NOMO-1 treated with dmso at 0.1 percent for 144 hours (cell line): Measurements from ENCODE around the gene MIDN.

Source experiments
- DNase-seq: peaks from one replicate; lab custom pipeline; 2025; ENCODE audit not compliant: unreplicated experiment; lab: John Stamatoyannopoulos, UW

MIDN gene

GRCh38 chr19:1220976-1221903 is 27.1 kb upstream of the MIDN start:
- DNase-seq: no peak

GRCh38 chr19:1221904-1222255 is 26.5 kb upstream of the MIDN start:
- no peak for DNase-seq

GRCh38 chr19:1222394-1222793 is 26.0 kb upstream of the MIDN start:
- no peak for DNase-seq

GRCh38 chr19:1223018-1223855 is 25.1 kb upstream of the MIDN start:
- no peak for DNase-seq

- DNase-seq: no peak
Measured at GRCh38 chr19:1224047-1224825, 24.1 kb upstream of the MIDN start.

- DNase-seq: no peak
Measured at GRCh38 chr19:1224847-1225246, 23.5 kb upstream of the MIDN start.

GRCh38 chr19:1225440-1226226 is 22.8 kb upstream of the MIDN start:
- DNase-seq: no peak

- no peak for DNase-seq
Measured at GRCh38 chr19:1226227-1226518, 22.2 kb upstream of the MIDN start.

GRCh38 chr19:1226522-1227303 is 21.7 kb upstream of the MIDN start:
- DNase-seq: no peak

GRCh38 chr19:1227304-1228054 is 20.9 kb upstream of the MIDN start:
- no peak for DNase-seq

- no peak for DNase-seq
Measured at GRCh38 chr19:1228161-1228957, 20.0 kb upstream of the MIDN start.

GRCh38 chr19:1229056-1229923 is 19.1 kb upstream of the MIDN start:
- DNase-seq: no peak

GRCh38 chr19:1229924-1230782 is 18.2 kb upstream of the MIDN start:
- DNase-seq: no peak

GRCh38 chr19:1230783-1231489 is 17.4 kb upstream of the MIDN start:
- no peak for DNase-seq

- no peak for DNase-seq
Measured at GRCh38 chr19:1231729-1232637, 16.4 kb upstream of the MIDN start.
